Ovary (tissue), 3 donors: ENCODE measurements around the gene LPCAT2.

Experiments
- EP300 ChIP-seq: sonication (generic); formaldehyde crosslinking; IDR thresholded peaks from one replicate; pipeline ENCODE4 v1.6.1; 2017; ENCODE audit warnings: antibody characterized with exemption
- POLR2A ChIP-seq: fragments of 450-650 bp; IDR thresholded peaks from one replicate; pipeline ENCODE4 v1.6.1; 2017; ENCODE audit warnings: antibody characterized with exemption, mild to moderate bottlenecking, moderate library complexity
- TF ChIP-seq, protein P1 (sequence below), 3 donors: fragments of 450-650 bp in 2 of 3; fragments of 200-600 bp in 1 of 3; IDR thresholded peaks; one replicate each; pipeline versions ENCODE4 v1.5.1 to v1.8.0; 2016 to 2022; ENCODE audit warnings: antibody characterized with exemption in 3 of 3, mild to moderate bottlenecking in 1 of 3
- donor health status: DM: no; HTN: no; CAD: no.

GRCh38 chr16:55474821-55475220, 34.1 kb upstream of the LPCAT2 start:
- TF ChIP-seq POLR2A (no peak), EP300 (no peak)
- TF ChIP-seq, protein P1, sequence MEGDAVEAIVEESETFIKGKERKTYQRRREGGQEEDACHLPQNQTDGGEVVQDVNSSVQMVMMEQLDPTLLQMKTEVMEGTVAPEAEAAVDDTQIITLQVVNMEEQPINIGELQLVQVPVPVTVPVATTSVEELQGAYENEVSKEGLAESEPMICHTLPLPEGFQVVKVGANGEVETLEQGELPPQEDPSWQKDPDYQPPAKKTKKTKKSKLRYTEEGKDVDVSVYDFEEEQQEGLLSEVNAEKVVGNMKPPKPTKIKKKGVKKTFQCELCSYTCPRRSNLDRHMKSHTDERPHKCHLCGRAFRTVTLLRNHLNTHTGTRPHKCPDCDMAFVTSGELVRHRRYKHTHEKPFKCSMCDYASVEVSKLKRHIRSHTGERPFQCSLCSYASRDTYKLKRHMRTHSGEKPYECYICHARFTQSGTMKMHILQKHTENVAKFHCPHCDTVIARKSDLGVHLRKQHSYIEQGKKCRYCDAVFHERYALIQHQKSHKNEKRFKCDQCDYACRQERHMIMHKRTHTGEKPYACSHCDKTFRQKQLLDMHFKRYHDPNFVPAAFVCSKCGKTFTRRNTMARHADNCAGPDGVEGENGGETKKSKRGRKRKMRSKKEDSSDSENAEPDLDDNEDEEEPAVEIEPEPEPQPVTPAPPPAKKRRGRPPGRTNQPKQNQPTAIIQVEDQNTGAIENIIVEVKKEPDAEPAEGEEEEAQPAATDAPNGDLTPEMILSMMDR (IDR thresholded peaks at IDR 0.05) = no peak
